Skin epidermis (tissue), 12 donors: ENCODE results near the gene RTN4.
"Not testable (repeated sequence)": the region's sequence is repeated elsewhere in the genome, so short reads cannot be mapped to it uniquely, and the experiment has no call there.

Experiments used
- H3K27ac ChIP-seq, 21 experiments: fragments of 200-600 bp; sonication (generic) in 11 of 21; one replicate each; pipeline ENCODE4 v1.5.0; 2020; ENCODE audit warnings: mild to moderate bottlenecking in 3 of 21, inconsistent platforms in 2 of 21, moderate library complexity in 2 of 21
- H3K4me3 ChIP-seq, 7 experiments: fragments of 200-600 bp; sonication (generic) in 2 of 7; one replicate each; pipeline ENCODE4 v1.5.0; 2020; ENCODE audit warnings: inconsistent platforms in 2 of 7, mild to moderate bottlenecking in 2 of 7, moderate library complexity in 1 of 7

Gene RTN4

DNA sequence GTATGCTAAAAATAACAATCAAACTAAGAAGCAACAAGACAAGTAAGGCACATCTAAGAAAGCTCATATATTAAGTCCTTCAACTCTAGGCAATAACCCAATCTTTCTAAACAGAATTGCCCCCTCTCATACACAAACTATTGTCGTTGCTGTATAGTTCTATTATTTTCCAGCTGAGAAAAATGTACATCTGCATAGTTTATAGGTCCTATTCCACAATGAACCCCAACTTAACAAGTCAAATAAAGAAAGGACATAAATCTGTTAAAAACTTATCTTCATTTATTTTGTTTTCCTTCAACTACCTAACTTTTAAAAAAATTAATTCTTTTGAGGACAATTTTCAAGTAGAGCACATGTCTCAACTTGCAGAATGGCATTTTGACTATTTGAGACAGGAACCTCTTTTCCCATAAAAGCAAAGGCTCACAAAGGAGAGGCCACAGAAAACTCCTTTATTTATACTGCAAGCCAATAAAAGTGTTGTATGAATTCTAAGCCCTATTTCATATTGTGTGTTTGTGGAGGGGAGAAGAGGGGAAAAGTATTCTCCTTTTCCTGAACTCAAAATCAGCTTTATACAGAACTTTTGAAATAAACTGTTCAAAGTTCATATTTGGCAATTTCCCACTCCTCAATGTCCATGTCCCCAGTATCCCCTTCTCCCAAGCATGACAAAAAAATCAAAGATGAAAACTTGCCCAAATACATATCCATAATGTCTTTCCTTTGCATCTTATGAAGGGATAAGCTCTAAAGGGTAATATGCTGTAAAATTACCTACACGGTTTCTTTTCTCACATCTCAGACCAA lies 37.4 kb downstream of the RTN4 start:
- no peak overlapping the region for H3K4me3 ChIP-seq
- peak overlapping the region in 9 of 21 experiments; percentile 3 to 44 (median 20) for H3K27ac ChIP-seq

GRCh38 chr2:55011831-55012671 lies 38.2 kb downstream of the RTN4 start:
- H3K4me3 ChIP-seq: no peak overlapping the region
- peak overlapping the region in 12 of 21 experiments; percentile 0 to 55 (median 18) for H3K27ac ChIP-seq

- peak overlapping the region in 10 of 21 experiments; percentile 1 to 70 (median 40) for H3K27ac ChIP-seq
- no peak overlapping the region for H3K4me3 ChIP-seq
Measured at GRCh38 chr2:55010915-55011314, 39.3 kb downstream of the RTN4 start.

DNA sequence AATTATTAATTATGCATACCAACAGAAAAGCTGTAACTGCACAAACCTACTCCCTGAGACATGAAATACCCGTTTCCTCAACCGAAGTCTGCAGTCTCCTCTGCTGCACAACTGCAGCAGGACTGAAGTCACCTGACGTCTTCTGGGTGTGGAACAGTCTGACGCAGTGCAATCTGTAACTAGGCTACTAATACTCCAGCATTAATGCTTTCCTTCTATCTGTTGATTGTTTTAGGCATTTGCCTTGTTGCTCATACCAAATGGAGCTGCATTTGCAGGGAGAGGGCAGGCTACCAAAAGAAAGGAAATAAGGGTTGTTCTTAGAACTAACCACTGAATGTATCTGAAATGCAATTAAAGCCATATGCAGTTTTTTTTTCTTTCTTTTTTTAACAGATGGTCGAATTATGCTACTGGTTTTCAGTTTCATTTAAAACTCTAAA lies 40.1 kb downstream of the RTN4 start:
- Histone ChIP-seq H3K27ac (peak overlapping the region in 16 of 21 experiments; percentile 1 to 70 (median 44)), H3K4me3 (peak overlapping the region; percentile 4 to 28 (median 15))

GRCh38 chr2:55009277-55010060 lies 40.8 kb downstream of the RTN4 start:
- peak overlapping the region; percentile 4 to 28 (median 15) for H3K4me3 ChIP-seq
- H3K27ac ChIP-seq: peak overlapping the region in 17 of 21 experiments; percentile 1 to 70 (median 42)

- no peak overlapping the region for H3K4me3 ChIP-seq
Measured at GRCh38 chr2:55006306-55006705, 43.9 kb downstream of the RTN4 start.

DNA sequence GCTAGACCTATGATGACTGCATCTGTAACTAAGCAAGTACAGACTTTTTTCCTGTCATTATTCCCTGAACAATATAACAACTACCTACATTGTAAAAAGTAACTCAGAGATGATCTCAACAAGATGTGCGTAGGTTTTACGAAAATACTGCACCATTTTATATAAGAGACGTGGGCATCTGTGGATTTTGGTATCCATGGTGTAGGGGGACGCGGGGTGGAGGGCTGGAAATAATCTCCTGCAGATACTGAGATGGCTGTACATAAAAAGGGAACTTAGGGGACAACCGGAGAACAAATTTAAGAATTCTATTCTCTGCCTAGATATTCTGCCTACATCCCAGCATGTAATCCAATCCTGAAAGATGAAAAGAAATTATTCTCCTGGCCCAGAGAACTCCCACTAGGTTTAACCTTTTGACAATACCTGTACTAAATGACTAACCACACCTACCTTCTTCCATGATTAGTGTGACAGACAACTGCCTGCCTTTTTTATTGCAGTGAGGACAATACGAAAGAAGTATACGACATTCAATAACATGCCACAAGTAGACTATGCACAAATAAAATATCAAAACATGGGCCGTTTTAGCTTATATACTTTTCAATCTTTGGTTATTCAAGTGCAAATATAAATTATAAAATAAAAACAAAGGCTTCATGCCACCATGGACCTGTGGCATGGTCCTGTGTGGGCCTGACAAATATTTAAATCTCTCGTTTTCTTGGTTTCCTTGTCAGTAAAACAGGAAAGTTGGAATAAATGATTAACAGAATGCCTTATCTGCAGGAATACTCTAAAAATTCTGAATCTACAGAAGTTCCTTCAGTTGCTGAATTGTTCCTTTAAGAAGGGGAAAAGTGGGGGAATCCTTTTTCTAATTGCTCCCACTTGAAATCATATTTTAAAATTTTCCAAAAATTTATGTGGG lies 46.3 kb downstream of the RTN4 start:
- Histone ChIP-seq H3K4me3 (no peak overlapping the region), H3K27ac (no peak overlapping the region)

More at GRCh38 chr2:55006306-55006705, 43.9 kb downstream of the RTN4 start:
- peak overlapping the region in 1 of 21 experiments; percentile 18 for H3K27ac ChIP-seq

DNA sequence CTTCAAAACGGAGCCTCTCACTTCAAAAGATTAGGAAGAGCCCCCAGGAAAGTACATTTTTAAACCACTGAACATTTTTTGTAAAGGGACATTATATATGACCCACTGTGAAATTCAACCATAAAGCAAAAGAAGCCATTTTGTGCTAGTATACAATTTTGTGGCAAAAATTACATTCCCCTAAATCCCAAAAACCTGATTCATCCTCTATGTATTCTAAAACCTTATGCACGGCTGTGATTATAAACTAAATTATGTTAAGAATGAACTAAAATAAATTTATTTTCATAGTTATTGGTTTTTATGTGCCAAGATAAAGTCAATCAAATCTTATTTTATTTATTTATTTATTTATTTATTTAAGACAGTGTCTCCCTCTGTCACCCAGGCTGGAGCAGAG lies 48.5 kb downstream of the RTN4 start:
- H3K4me3 ChIP-seq: no peak overlapping the region
- no peak overlapping the region for H3K27ac ChIP-seq

GRCh38 chr2:55000341-55000740 lies 49.9 kb downstream of the RTN4 start:
- Histone ChIP-seq H3K27ac (peak overlapping the region in 1 of 21 experiments; percentile 17), H3K4me3 (no peak overlapping the region)

DNA sequence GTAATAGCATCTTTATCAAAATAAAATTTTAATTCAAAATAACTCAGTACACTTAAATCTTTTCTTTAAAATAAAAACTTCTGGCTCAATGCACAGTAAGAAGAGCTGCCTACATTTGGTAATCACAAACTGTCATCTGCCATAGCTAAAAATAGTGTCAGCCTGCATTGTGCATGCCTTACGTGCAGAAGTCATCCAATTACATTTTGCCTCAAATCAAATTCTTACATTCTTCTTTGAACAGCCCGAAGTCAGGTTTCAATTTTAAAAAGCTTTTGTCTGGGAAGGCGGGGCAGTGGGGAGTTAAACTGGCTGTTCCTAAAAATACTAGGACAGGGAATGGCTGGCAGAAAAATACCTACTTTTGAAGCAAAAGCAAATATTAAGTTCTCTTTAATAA lies 51.1 kb downstream of the RTN4 start:
- H3K27ac ChIP-seq: no peak overlapping the region
- no peak overlapping the region for H3K4me3 ChIP-seq

DNA sequence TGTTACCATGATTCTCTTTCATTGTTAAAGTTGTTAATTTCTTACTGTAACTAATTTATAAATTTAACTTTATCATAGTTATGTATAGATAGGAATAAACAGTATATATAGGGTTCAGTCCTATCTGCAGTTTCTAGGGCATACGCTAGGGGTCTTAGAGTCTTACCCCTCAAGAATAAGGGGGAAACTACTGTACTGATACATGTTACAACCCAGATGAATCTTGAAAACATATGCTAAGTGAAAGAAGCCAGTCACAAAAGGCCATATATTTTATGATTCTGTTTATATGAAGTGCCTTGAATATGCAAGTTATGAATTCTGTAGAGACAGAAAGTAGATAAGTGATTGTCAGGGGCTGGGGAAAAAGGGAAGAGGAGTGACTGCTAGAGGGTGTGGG lies 52.4 kb downstream of the RTN4 start:
- Histone ChIP-seq H3K27ac (no peak overlapping the region), H3K4me3 (no peak overlapping the region)

DNA sequence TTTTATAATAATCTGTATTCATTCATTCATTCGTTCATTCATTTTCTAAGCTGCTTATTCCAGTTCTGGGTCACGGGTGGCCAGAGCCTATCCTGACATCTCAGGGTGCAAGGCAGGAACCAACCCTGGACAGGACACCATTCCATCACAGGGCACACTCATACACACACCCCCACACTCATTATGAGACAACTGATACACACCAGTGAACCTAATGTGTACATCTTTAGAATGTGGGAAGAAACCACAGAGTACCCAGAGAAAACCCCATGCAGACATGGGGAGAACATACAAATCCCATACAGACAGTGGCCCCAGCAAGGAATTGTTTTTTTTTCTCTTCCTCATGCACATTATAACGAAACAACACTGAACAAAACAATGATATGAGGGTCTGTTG lies 54.7 kb downstream of the RTN4 start:
- H3K4me3 ChIP-seq: no peak overlapping the region
- no peak overlapping the region for H3K27ac ChIP-seq

- not testable (repeated sequence) for H3K27ac ChIP-seq
Measured at GRCh38 chr2:54990694-54991093, 59.6 kb downstream of the RTN4 start.

GRCh38 chr2:54988612-54989011 lies 61.6 kb downstream of the RTN4 start:
- Histone ChIP-seq H3K4me3 (no peak overlapping the region), H3K27ac (no peak overlapping the region)

More at GRCh38 chr2:54990694-54991093, 59.6 kb downstream of the RTN4 start:
- H3K4me3 ChIP-seq: not testable (repeated sequence)

DNA sequence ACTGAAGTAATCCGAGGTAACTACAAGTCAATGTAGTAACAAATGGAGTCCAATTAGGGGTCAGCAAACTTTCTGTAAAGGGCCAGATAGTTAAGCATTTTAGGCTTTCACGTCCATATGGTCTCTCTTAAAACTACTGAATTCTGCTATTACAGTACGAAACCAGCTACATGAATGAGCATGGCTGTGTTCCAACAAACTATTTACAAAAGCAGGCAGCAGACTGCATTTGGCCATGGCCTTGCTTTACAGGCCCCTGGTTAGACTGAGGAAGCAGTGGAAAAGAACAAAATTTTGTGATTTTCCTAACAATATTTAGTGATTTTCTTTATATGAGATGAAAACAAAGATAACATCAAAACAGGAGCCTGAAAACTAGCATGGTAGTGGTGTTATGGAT lies 64.0 kb downstream of the RTN4 start:
- no peak overlapping the region for H3K27ac ChIP-seq

GRCh38 chr2:54984476-54984875 lies 65.8 kb downstream of the RTN4 start:
- Histone ChIP-seq H3K27ac (no peak overlapping the region), H3K4me3 (no peak overlapping the region)

More for the DNA sequence above, 64.0 kb downstream of the RTN4 start:
- no peak overlapping the region for H3K4me3 ChIP-seq

GRCh38 chr2:54983345-54984220 lies 66.7 kb downstream of the RTN4 start:
- H3K4me3 ChIP-seq: no peak overlapping the region
- H3K27ac ChIP-seq: peak overlapping the region in 2 of 21 experiments; percentile 7 to 13

GRCh38 chr2:54981385-54981784 lies 68.9 kb downstream of the RTN4 start:
- H3K27ac ChIP-seq: peak overlapping the region in 1 of 21 experiments; percentile 6
- no peak overlapping the region for H3K4me3 ChIP-seq
